ENCODE results near the gene UBE2L5.

DNA sequence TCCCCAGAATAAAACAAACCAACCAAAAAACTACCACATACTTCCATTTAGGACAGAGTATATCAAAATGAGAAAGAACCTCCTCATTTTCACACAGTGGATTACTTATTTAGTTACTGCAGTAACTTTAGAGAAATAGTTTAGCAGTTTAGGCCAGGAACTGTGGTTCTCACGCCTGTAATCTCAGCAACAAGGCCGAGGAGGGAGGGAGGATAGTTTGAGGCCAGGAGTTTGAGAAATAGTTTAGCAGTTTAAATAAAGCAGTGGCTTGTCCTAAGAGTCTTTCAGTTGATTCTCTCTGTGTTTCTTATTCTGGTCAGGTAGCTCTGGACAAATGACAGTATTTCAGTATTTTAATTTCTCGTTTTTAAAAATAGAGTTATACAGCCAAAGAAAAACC, 34.0 kb downstream of the UBE2L5 start:
- TF ChIP-seq CTCF (conservative IDR thresholded peaks at IDR 0.05; ENCODE audit: low read length) = no peak
- TF ChIP-seq EZH2phosphoT487 (IDR thresholded peaks at IDR 0.05; ENCODE audit: borderline replicate concordance) = no peak

Measured in Loucy (cell line).